Endothelial cell of umbilical vein (primary cell): ENCODE results near the gene HECTD4. TPM values are rescaled to one million over a fixed set of nuclear protein-coding genes. Genes with fewer than 3 reads are reported as not detected.
"Not testable (repeated sequence)": the region's sequence is repeated elsewhere in the genome, so short reads cannot be mapped to it uniquely, and the experiment has no call there.

Source experiments
- BruUV-seq: library from RNA; stranded (reverse); fragments of 400-500 nt; replicated peaks from 2 replicates; lab custom pipeline; 2021; lab: Mats Ljungman, UMichigan
- CTCF ChIA-PET: fragments of 300-600, 350-600 bp; sonication (Branson Sonifier 250); formaldehyde crosslinking; loops from one replicate; lab custom pipeline; 2021; ENCODE audit warnings: antibody characterized with exemption, inconsistent platforms; lab: Charles Lee
- POLR2A ChIA-PET: fragments of 300-600, 350-600 bp; sonication (Branson Sonifier 250); formaldehyde crosslinking; loops from one replicate; lab custom pipeline; 2021; ENCODE audit warnings: antibody characterized with exemption, inconsistent platforms; lab: Charles Lee
- DNase-seq: peaks from one replicate; pipeline ENCODE4 v3.0.0-alpha.2; 2011; ENCODE audit warnings: low read depth, low spot score
- FAIRE-seq: peaks from 2 replicates; lab custom pipeline; 2011; peaks lifted over from hg19 to GRCh38; lab: Jason Lieb, UNC
- H2AFZ ChIP-seq: 2 replicates; pipeline ENCODE4 v1.6.0; 2012; ENCODE audit warnings: low read depth, low read length, control low read depth, inconsistent platforms
- H3K27ac ChIP-seq: 2 replicates; pipeline ENCODE4 v1.5.1; 2011; ENCODE audit warnings: low read depth, mild to moderate bottlenecking, control low read depth, low read length, moderate library complexity; ENCODE audit not compliant: insufficient read depth
- H3K27me3 ChIP-seq, 2 experiments: 2 replicates each; pipeline versions ENCODE4 v1.6.0 to v1.6.1; 2011; ENCODE audit warnings: low read length in 2 of 2, mixed read lengths in 1 of 2; ENCODE audit not compliant: control insufficient read depth in 2 of 2, insufficient read depth in 2 of 2
- H3K36me3 ChIP-seq, 2 experiments: 2 replicates in 1 of 2; 3 replicates in 1 of 2; pipeline ENCODE4 v1.5.1; 2011; ENCODE audit warnings: low read length in 2 of 2, mild to moderate bottlenecking in 1 of 2, moderate library complexity in 1 of 2; ENCODE audit not compliant: control insufficient read depth in 2 of 2, insufficient read depth in 2 of 2; ENCODE audit errors: extremely low read depth in 1 of 2
- H3K4me1 ChIP-seq: 3 replicates; pipeline ENCODE4 v1.5.1; 2011; ENCODE audit warnings: mild to moderate bottlenecking, low read length; ENCODE audit not compliant: control insufficient read depth, insufficient read depth; ENCODE audit errors: extremely low read depth
- H3K4me2 ChIP-seq: 2 replicates; pipeline ENCODE4 v1.6.1; 2011; ENCODE audit warnings: low read length, control low read depth, mixed read lengths; ENCODE audit not compliant: insufficient read depth
- H3K4me3 ChIP-seq, 3 experiments: fragments of 200-600 bp in 1 of 3; sonication (generic), shearing (Covaris generic) in 1 of 3; replicated peaks in 1 of 3; 2 replicates each; pipeline ENCODE4 v1.5.1; 2011 to 2016; ENCODE audit warnings: control low read depth in 3 of 3, low read length in 3 of 3, mild to moderate bottlenecking in 2 of 3, inconsistent platforms in 1 of 3, low read depth in 1 of 3, moderate library complexity in 1 of 3; ENCODE audit not compliant: insufficient read depth in 1 of 3
- H3K79me2 ChIP-seq: 2 replicates; pipeline ENCODE4 v1.6.0; 2012; ENCODE audit warnings: low read length, inconsistent platforms; ENCODE audit not compliant: control insufficient read depth, insufficient read depth
- H3K9ac ChIP-seq: replicated peaks from 2 replicates; pipeline ENCODE3; 2011; ENCODE audit warnings: low read length, control low read depth; ENCODE audit not compliant: insufficient read depth; ENCODE audit errors: extremely low read depth
- H3K9me1 ChIP-seq: replicated peaks from 3 replicates; pipeline ENCODE4 v1.6.0; 2011; ENCODE audit warnings: mild to moderate bottlenecking, low read length; ENCODE audit not compliant: control insufficient read depth, insufficient read depth; ENCODE audit errors: extremely low read depth
- H3K9me3 ChIP-seq: replicated peaks from 2 replicates; pipeline ENCODE4 v1.5.1; 2012; ENCODE audit warnings: low read length, inconsistent platforms; ENCODE audit not compliant: control insufficient read depth, insufficient read depth
- H4K20me1 ChIP-seq: replicated peaks from 2 replicates; pipeline ENCODE3; 2011; ENCODE audit warnings: mild to moderate bottlenecking, low read length; ENCODE audit not compliant: control insufficient read depth, insufficient read depth; ENCODE audit errors: extremely low read depth
- EZH2 ChIP-seq: IDR thresholded peaks from 2 replicates; pipeline ENCODE4 v1.6.1; 2012; ENCODE audit warnings: borderline replicate concordance, low read depth, mild to moderate bottlenecking, moderate library complexity, low read length, inconsistent platforms; ENCODE audit not compliant: severe bottlenecking
- FOS ChIP-seq: IDR thresholded peaks from 2 replicates; pipeline ENCODE4 v1.6.1; 2011; ENCODE audit warnings: mild to moderate bottlenecking, low read length, moderate library complexity, borderline replicate concordance; ENCODE audit not compliant: insufficient read depth
- GATA2 ChIP-seq: IDR thresholded peaks from 2 replicates; pipeline ENCODE4 v1.7.0; 2011; ENCODE audit warnings: low read depth, mild to moderate bottlenecking, moderate library complexity, mixed read lengths, low read length; ENCODE audit not compliant: insufficient read length, insufficient read depth
- JUN ChIP-seq: IDR thresholded peaks from 2 replicates; pipeline ENCODE4 v1.6.1; 2011; ENCODE audit warnings: borderline replicate concordance, low read depth; ENCODE audit not compliant: insufficient read length, insufficient read depth
- MYC ChIP-seq: IDR thresholded peaks from one replicate; pipeline ENCODE4 v1.6.1; 2011; ENCODE audit warnings: mild to moderate bottlenecking, low read depth, low read length
- POLR2A ChIP-seq: IDR thresholded peaks from 2 replicates; pipeline ENCODE4 v1.6.1; 2012; ENCODE audit warnings: low read depth, mild to moderate bottlenecking, control low read depth, low read length
- POLR2AphosphoS5 ChIP-seq: IDR thresholded peaks from 2 replicates; pipeline ENCODE4 v1.6.1; 2012; ENCODE audit warnings: low read depth, mild to moderate bottlenecking, control low read depth, low read length, moderate library complexity; ENCODE audit not compliant: insufficient read depth
- dilution Hi-C: fragments of 300-500 bp; cut with MboI; formaldehyde crosslinking; loops from one replicate; pipeline ENCODE4 v1.15.0; 2019; ENCODE audit warnings: low sequenced_read_pairs; ENCODE audit not compliant: extremely low pct_ligation_motif_present
- intact Hi-C: fragments of 100-400 bp; cut with micrococcal nuclease; formaldehyde crosslinking; loops from one replicate; pipeline ENCODE4 v1.10.0; 2022
- polyA plus RNA-seq, 4 experiments: library from polyadenylated mRNA; depleted of rRNA in 3 of 4; stranded (reverse) in 3 of 4; unstranded in 1 of 4; fragments of >200 nt; gene quantifications; 2 replicates each; pipeline versions ENCODE4 v1.2.1 to v1.2.3, GENCODE V29; 2011 to 2012; ENCODE audit warnings: missing spikeins in 1 of 4
- total RNA-seq: library from RNA; stranded (reverse); gene quantifications from 2 replicates; pipeline ENCODE4 v1.2.3, GENCODE V29; 2021
- TF ChIP-seq, protein P1 (sequence below), 2 donors: IDR thresholded peaks; 1 replicate in 1 of 2; 2 replicates in 1 of 2; pipeline ENCODE4 v1.5.1; 2011; ENCODE audit warnings: low read length in 2 of 2, mild to moderate bottlenecking in 2 of 2, moderate library complexity in 2 of 2, control low read depth in 1 of 2, inconsistent platforms in 1 of 2, low read depth in 1 of 2; ENCODE audit not compliant: insufficient read depth in 1 of 2; ENCODE audit errors: extremely low read depth in 1 of 2
- TF ChIP-seq, protein P2 (sequence below): IDR thresholded peaks from 2 replicates; pipeline ENCODE4 v1.6.1; 2011; ENCODE audit not compliant: insufficient read depth, insufficient read length

The HECTD4 gene
- total and polyA plus RNA-seq, 2 donors (not counting 3 experiments of a cell fraction or from before 2014, with no cell fraction given): 9.7 to 47.7 TPM

DNA sequence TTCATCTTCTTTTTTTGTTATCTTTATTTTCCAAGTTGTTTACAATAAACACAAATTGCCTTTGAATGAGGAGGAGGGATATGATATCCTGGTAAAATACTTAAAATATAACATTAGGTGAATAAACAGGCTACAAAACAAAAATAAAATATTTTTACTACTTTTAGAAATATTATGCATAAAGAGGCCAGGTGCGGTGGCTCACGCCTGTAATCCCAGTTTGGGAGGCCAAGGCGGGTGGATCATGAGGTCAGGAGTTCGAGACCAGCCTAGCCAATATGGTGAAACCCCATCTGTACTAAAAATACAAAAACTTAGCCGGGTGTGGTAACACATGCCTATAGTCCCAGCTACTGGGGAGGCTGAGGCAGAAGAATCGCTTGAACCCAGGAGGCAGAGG, 33.3 kb downstream of the HECTD4 start:
- H3K9me1 ChIP-seq, H3K4me1 ChIP-seq, CTCF ChIA-PET, H3K9me3 ChIP-seq, H3K36me3 ChIP-seq, DNase-seq, H2AFZ ChIP-seq, POLR2A ChIA-PET, H3K4me2 ChIP-seq, H3K27me3 ChIP-seq, H3K27ac ChIP-seq, dilution Hi-C loops, intact Hi-C loops, H3K4me3 ChIP-seq, H3K9ac ChIP-seq, FAIRE-seq, H4K20me1 ChIP-seq, BruUV-seq: not testable (repeated sequence)
- peaks cover 13% of the 10 kb centered on the region for H3K79me2 ChIP-seq

DNA sequence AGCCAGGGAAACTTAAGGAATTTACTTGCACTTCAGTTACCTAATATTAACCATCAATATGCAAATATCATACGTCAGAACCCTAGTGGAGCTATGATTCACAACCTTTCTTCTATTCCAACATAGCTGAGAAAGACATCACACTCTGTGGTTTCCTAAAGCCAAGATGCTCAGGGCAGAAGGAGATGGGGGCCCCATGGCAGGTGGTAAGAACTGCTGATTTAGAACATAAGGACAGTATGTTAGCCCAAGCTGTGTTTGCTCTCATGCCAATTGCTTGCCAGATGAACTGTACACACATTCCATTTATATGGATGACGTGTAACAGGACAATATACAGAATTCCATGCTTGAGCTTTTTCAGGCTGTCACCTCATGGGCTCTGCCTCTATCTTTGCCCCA, 34.6 kb downstream of the HECTD4 start:
- ChIA-PET POLR2A (interaction anchor here (0.6 kb wide), 1 partner anchor 37 kb away, joined by 3 read pairs; no protein-coding TSS in a partner anchor), CTCF (no interaction called here)
- Histone ChIP-seq H3K36me3 (no peaks in the 10 kb centered on the region), H2AFZ (no peak overlapping the region), H3K9me3 (no peaks in the 10 kb centered on the region), H3K4me2 (no peak overlapping the region), H3K27me3 (no peaks in the 10 kb centered on the region), H3K9ac (no peak overlapping the region), H4K20me1 (peaks cover 8% of the 10 kb centered on the region), H3K79me2 (peaks cover 11% of the 10 kb centered on the region), H3K4me3 (no peak overlapping the region), H3K9me1 (no peaks in the 10 kb centered on the region), H3K27ac (no peak overlapping the region), H3K4me1 (no peaks in the 10 kb centered on the region)
- dilution Hi-C loops (no loop called here), intact Hi-C loops (no loop called here)
- BruUV-seq: no TSS peak
- FAIRE-seq: no peak
- no peak for TF ChIP-seq EZH2
- TF ChIP-seq, protein P1, sequence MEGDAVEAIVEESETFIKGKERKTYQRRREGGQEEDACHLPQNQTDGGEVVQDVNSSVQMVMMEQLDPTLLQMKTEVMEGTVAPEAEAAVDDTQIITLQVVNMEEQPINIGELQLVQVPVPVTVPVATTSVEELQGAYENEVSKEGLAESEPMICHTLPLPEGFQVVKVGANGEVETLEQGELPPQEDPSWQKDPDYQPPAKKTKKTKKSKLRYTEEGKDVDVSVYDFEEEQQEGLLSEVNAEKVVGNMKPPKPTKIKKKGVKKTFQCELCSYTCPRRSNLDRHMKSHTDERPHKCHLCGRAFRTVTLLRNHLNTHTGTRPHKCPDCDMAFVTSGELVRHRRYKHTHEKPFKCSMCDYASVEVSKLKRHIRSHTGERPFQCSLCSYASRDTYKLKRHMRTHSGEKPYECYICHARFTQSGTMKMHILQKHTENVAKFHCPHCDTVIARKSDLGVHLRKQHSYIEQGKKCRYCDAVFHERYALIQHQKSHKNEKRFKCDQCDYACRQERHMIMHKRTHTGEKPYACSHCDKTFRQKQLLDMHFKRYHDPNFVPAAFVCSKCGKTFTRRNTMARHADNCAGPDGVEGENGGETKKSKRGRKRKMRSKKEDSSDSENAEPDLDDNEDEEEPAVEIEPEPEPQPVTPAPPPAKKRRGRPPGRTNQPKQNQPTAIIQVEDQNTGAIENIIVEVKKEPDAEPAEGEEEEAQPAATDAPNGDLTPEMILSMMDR (IDR thresholded peaks at IDR 0.05; ENCODE audit: extremely low read depth in 1 of 2, insufficient read depth in 1 of 2, low read depth in 1 of 2, low read length in 2 of 2): no peak
- TF ChIP-seq, protein P2, sequence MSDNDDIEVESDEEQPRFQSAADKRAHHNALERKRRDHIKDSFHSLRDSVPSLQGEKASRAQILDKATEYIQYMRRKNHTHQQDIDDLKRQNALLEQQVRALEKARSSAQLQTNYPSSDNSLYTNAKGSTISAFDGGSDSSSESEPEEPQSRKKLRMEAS: no peak
- no peak for TF ChIP-seq FOS
- no peak for TF ChIP-seq POLR2AphosphoS5
- TF ChIP-seq JUN: no peak
- no peak for TF ChIP-seq MYC
- no peak for TF ChIP-seq GATA2
- no peak for TF ChIP-seq POLR2A
- no peak for DNase-seq
